ENCODE data around the gene SRRM1.
"Not testable (repeated sequence)": the region's sequence is repeated elsewhere in the genome, so short reads cannot be mapped to it uniquely, and the experiment has no call there.

SRRM1 gene

GRCh38 chr1:24694380-24694843 lies 51.3 kb downstream of the SRRM1 start:
- DNase-seq (no peak), ATAC-seq (peak; percentile 49)

- ATAC-seq (no peak), DNase-seq (no peak)
Measured at GRCh38 chr1:24695202-24695974, 52.3 kb downstream of the SRRM1 start.

GRCh38 chr1:24696041-24696755 lies 53.1 kb downstream of the SRRM1 start:
- ATAC-seq, result no peak

GRCh38 chr1:24696756-24697330 lies 53.7 kb downstream of the SRRM1 start:
- DNase-seq (no peak), ATAC-seq (no peak)

More at GRCh38 chr1:24696041-24696755, 53.1 kb downstream of the SRRM1 start:
- DNase-seq, result no peak

- ATAC-seq, result not testable (repeated sequence)
Measured at GRCh38 chr1:24697453-24698001, 54.4 kb downstream of the SRRM1 start.

GRCh38 chr1:24698326-24698725 lies 55.2 kb downstream of the SRRM1 start:
- not testable (repeated sequence) for ATAC-seq, DNase-seq

More at GRCh38 chr1:24697453-24698001, 54.4 kb downstream of the SRRM1 start:
- not testable (repeated sequence) for DNase-seq

GRCh38 chr1:24699628-24700027 lies 56.5 kb downstream of the SRRM1 start:
- ATAC-seq, result no peak
- no peak for DNase-seq

GRCh38 chr1:24702511-24703293 lies 59.6 kb downstream of the SRRM1 start:
- DNase-seq (no peak), ATAC-seq (no peak)

GRCh38 chr1:24704411-24705259 lies 61.5 kb downstream of the SRRM1 start:
- DNase-seq (no peak), ATAC-seq (no peak)

- DNase-seq, result peak; percentile 38
- peak; percentile 79 for ATAC-seq
Measured at GRCh38 chr1:24705260-24706073, 62.4 kb downstream of the SRRM1 start.

GRCh38 chr1:24706074-24706389 lies 62.9 kb downstream of the SRRM1 start:
- ATAC-seq, DNase-seq: not testable (repeated sequence)

GRCh38 chr1:24707687-24708086 lies 64.6 kb downstream of the SRRM1 start:
- ATAC-seq (no peak), DNase-seq (no peak)

- DNase-seq (no peak), ATAC-seq (peak; percentile 15)
Measured at GRCh38 chr1:24708938-24709337, 65.8 kb downstream of the SRRM1 start.

- no peak for DNase-seq
- ATAC-seq, result peak; percentile 48
Measured at GRCh38 chr1:24709791-24710441, 66.8 kb downstream of the SRRM1 start.

GRCh38 chr1:24711329-24711728 lies 68.2 kb downstream of the SRRM1 start:
- no peak for DNase-seq
- ATAC-seq, result no peak

GRCh38 chr1:24713176-24713575 lies 70.1 kb downstream of the SRRM1 start:
- no peak for ATAC-seq
- no peak for DNase-seq

GRCh38 chr1:24713736-24714135 lies 70.6 kb downstream of the SRRM1 start:
- ATAC-seq (no peak), DNase-seq (no peak)

- DNase-seq, result peak; percentile 58
- ATAC-seq, result peak; percentile 84
Measured at GRCh38 chr1:24714859-24715520, 71.9 kb downstream of the SRRM1 start.

- DNase-seq (no peak), ATAC-seq (no peak)
Measured at GRCh38 chr1:24715658-24716057, 72.6 kb downstream of the SRRM1 start.

All from stimulated activated naive CD8-positive, alpha-beta T cell treated with anti-CD3 and anti-CD28 coated beads, Interleukin-15, Interleukin-2, amounts not matched to agents 100 U/mL and 50 U/mL, for 24 hours (primary cell).